Left lung (tissue), 10 donors: Measurements from ENCODE around the gene FEM1B. TPM values are rescaled to one million over a fixed set of nuclear protein-coding genes. Genes with fewer than 3 reads are reported as not detected.

ENCODE experiments used
- ATAC-seq: fragments of 200-7000 bp; cut with Tn5 transposase; one replicate; pipeline ENCODE4 v1.9.1; 2020; ENCODE audit warnings: moderate library complexity
- DNase-seq, 4 donors: peaks; one replicate each; pipeline ENCODE4 v3.0.0-alpha.2; 2013 to 2020
- H3K27ac ChIP-seq, 2 donors: fragments of 200-600 bp; sonication (generic) in 1 of 2; one replicate each; pipeline versions ENCODE4 v1.5.0 to v1.8.0; 2020 to 2021
- H3K27me3 ChIP-seq, 2 donors: fragments of 200-600 bp; sonication (generic) in 1 of 2; one replicate each; pipeline versions ENCODE4 v1.5.0 to v1.8.0; 2020 to 2021
- H3K36me3 ChIP-seq, 2 donors: fragments of 200-600 bp; sonication (generic) in 1 of 2; one replicate each; pipeline versions ENCODE4 v1.5.0 to v1.8.0; 2020 to 2021
- H3K4me1 ChIP-seq, 2 donors: fragments of 200-600 bp; one replicate each; pipeline ENCODE4 v1.8.0; 2021
- H3K4me3 ChIP-seq, 2 donors: fragments of 200-600 bp; sonication (generic) in 1 of 2; one replicate each; pipeline versions ENCODE4 v1.5.0 to v1.8.0; 2020 to 2021; ENCODE audit warnings: mild to moderate bottlenecking in 1 of 2
- H3K9me3 ChIP-seq, 2 donors: fragments of 200-600 bp; sonication (generic) in 1 of 2; one replicate each; pipeline versions ENCODE4 v1.5.0 to v1.8.0; 2020 to 2021
- intact Hi-C, 2 donors: fragments of 100-400 bp; cut with DNase I; formaldehyde crosslinking; loops; one replicate each; pipeline versions ENCODE4 v1.11.2 to v1.14.2; 2022
- polyA plus RNA-seq, 6 donors: library from polyadenylated mRNA; unstranded; fragments of 120-200 nt; gene quantifications; one replicate each; pipeline ENCODE4 v1.2.1, GENCODE V29; 2013; ENCODE audit not compliant: insufficient read length in 6 of 6
- total RNA-seq, 2 donors: library from RNA; stranded (reverse); fragmentation: NEBNext Ultra II Directional; extraction: Animal tissue kit (Norgen Biotek cat#: 25700); gene quantifications; one replicate each; pipeline ENCODE4 v1.2.1, GENCODE V29; 2021
- TF ChIP-seq, protein P1 (sequence below), 2 donors: fragments of 200-600 bp; sonication (generic) in 1 of 2; IDR thresholded peaks; one replicate each; pipeline versions ENCODE4 v1.5.0 to v1.8.0; 2021; ENCODE audit warnings: antibody characterized with exemption in 2 of 2
- donor health status: DM: no; HTN: yes; CAD: no.
- donor health status: DM: no; HTN: no; CAD: no.

Gene FEM1B
- total and polyA plus RNA-seq, 8 donors, result 44.1 to 57.2 (median 50.4) TPM

GRCh38 chr15:68330416-68330815 lies 52.9 kb downstream of the FEM1B start:
- DNase-seq (no peak), ATAC-seq (no peak)
- H3K4me1 ChIP-seq, result peaks cover 0 to 8% of the 10 kb centered on the region in 2 donors
- H3K9me3 ChIP-seq, result no peaks in the 10 kb centered on the region
- TF ChIP-seq, protein P1, sequence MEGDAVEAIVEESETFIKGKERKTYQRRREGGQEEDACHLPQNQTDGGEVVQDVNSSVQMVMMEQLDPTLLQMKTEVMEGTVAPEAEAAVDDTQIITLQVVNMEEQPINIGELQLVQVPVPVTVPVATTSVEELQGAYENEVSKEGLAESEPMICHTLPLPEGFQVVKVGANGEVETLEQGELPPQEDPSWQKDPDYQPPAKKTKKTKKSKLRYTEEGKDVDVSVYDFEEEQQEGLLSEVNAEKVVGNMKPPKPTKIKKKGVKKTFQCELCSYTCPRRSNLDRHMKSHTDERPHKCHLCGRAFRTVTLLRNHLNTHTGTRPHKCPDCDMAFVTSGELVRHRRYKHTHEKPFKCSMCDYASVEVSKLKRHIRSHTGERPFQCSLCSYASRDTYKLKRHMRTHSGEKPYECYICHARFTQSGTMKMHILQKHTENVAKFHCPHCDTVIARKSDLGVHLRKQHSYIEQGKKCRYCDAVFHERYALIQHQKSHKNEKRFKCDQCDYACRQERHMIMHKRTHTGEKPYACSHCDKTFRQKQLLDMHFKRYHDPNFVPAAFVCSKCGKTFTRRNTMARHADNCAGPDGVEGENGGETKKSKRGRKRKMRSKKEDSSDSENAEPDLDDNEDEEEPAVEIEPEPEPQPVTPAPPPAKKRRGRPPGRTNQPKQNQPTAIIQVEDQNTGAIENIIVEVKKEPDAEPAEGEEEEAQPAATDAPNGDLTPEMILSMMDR (IDR thresholded peaks at IDR 0.05), result no peak
- no peaks in the 10 kb centered on the region for H3K36me3 ChIP-seq
- H3K27me3 ChIP-seq, result peaks cover 0 to 13% of the 10 kb centered on the region in 2 donors
- intact Hi-C loops, result no loop called here
- H3K4me3 ChIP-seq, result no peak overlapping the region
- no peak overlapping the region for H3K27ac ChIP-seq

DNA sequence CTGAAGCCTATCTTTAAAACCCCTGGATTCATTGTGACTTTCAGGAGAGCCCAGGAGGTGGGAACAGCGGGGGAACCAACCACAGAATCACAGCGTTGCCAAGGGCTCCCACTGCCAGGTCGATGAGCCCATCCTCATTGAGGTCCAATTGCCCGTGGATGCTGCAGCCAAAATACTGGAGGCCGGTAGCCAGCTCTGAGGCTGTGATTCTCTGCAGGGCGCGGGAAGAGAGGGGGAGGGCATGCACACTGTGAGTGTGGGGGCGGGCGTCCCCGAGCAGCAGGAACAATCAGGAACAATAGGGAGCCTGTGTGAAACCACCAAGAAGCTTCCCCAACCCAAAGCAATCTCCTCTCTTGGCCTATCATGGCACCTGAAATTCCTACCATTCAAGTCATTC lies 53.4 kb downstream of the FEM1B start:
- TF ChIP-seq, protein P1 (IDR thresholded peaks at IDR 0.05), result no peak

DNA sequence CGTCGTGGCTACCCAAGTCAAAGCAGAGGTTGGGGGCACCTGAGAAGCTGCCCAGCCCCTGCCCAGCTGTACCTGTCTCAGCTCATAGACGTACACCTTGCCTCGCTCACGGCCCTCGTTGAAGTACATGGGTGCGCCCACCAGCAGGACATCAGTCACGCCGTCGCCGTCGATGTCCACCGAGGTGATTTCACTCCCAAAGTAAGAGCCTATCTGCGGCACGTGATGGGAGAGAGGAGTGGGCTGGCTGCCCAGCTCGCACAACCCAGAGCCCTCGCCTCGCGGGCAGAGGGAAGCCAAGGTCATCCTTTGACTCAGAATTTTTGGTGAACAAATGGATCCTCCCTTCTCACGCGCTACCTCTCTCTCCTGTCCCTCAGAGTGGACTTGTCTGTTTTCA lies 54.7 kb downstream of the FEM1B start:
- no peak overlapping the region for H3K27ac ChIP-seq
- H3K4me3 ChIP-seq, result no peak overlapping the region
- H3K27me3 ChIP-seq, result no peaks in the 10 kb centered on the region
- no peak for DNase-seq
- TF ChIP-seq, protein P1 (IDR thresholded peaks at IDR 0.05), result no peak
- peaks cover 0 to 8% of the 10 kb centered on the region in 2 donors for H3K4me1 ChIP-seq
- ATAC-seq, result no peak
- intact Hi-C loops, result no loop called here
- no peaks in the 10 kb centered on the region for H3K9me3 ChIP-seq
- no peaks in the 10 kb centered on the region for H3K36me3 ChIP-seq

More for the DNA sequence above, 53.4 kb downstream of the FEM1B start:
- Histone ChIP-seq H3K4me1 (peaks cover 0 to 8% of the 10 kb centered on the region in 2 donors), H3K27me3 (peaks cover 0 to 13% of the 10 kb centered on the region in 2 donors), H3K36me3 (no peaks in the 10 kb centered on the region), H3K4me3 (no peak overlapping the region), H3K9me3 (no peaks in the 10 kb centered on the region), H3K27ac (no peak overlapping the region)
- DNase-seq (no peak), ATAC-seq (no peak)
- intact Hi-C loops, result no loop called here

DNA sequence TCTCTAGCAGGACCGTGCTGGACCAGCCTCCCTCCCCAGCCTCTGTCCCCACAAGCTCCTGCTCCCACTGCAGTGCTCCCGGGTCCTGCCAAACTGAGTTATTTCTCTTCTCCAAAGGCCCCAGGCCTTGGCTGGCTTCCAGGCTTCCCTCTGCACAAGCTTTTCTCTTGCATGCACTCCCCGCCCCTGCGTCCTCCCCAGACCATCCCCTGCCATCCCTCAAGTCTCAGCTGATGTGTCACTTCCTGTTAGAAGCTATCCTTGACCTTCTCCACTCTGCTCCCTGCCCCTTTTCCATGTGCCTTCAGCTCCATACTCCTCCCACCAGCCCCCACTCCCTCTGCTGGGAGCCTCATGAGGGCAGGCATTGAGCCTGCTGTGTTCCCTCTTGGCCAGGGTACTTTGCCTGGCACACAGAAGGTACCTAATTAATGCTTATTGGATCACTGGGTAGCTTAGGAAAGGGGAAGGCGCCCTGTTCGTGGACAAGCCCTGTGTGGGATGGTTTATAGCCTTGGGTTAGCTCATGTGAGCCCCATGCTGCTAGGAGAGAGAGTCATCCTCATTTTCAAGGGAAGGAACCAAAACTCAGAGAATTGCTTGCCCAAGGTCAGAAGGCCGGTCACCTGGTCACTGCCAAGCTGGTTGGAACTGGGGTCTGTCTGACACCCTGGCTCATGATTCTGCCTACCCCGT lies 56.4 kb downstream of the FEM1B start:
- Histone ChIP-seq H3K4me3 (no peak overlapping the region), H3K4me1 (peaks cover 0 to 8% of the 10 kb centered on the region in 2 donors), H3K36me3 (no peaks in the 10 kb centered on the region), H3K9me3 (no peaks in the 10 kb centered on the region), H3K27ac (no peak overlapping the region), H3K27me3 (no peaks in the 10 kb centered on the region)
- TF ChIP-seq, protein P1 (IDR thresholded peaks at IDR 0.05), result no peak
- intact Hi-C loops, result no loop called here
- DNase-seq (peak in 1 of 4 donors; percentile 68), ATAC-seq (peak; percentile 56)

GRCh38 chr15:68334661-68335124 lies 57.1 kb downstream of the FEM1B start:
- no peaks in the 10 kb centered on the region for H3K36me3 ChIP-seq
- TF ChIP-seq, protein P1 (IDR thresholded peaks at IDR 0.05), result no peak
- DNase-seq (no peak), ATAC-seq (peak; percentile 25)
- intact Hi-C loops, result no loop called here
- no peaks in the 10 kb centered on the region for H3K9me3 ChIP-seq
- H3K4me1 ChIP-seq, result peaks cover 0 to 8% of the 10 kb centered on the region in 2 donors
- no peaks in the 10 kb centered on the region for H3K27me3 ChIP-seq
- no peak overlapping the region for H3K4me3 ChIP-seq
- no peak overlapping the region for H3K27ac ChIP-seq
